ENCODE measurements around the gene IFITM5. TPM values are rescaled to one million over a fixed set of nuclear protein-coding genes. Genes with fewer than 3 reads are reported as not detected.

The IFITM5 gene
- total and polyA plus RNA-seq, 12 donors = not detected

- ATAC-seq (peak in 5 of 8 donors; percentile 11 to 34 (median 24)), DNase-seq (peak; percentile 58 to 79)
- Histone ChIP-seq H3K4me3 (peak overlapping the region in 1 of 10 donors; percentile 9), H3K27me3 (peaks cover 0 to 25% (median 6%) of the 10 kb centered on the region in 7 donors), H3K27ac (peak overlapping the region in 6 of 10 donors; percentile 15 to 97 (median 87)), H3K9me3 (no peaks in the 10 kb centered on the region), H3K36me3 (peaks cover 0 to 10% (median 0%) of the 10 kb centered on the region in 9 donors), H3K4me1 (peaks cover 5 to 51% (median 25%) of the 10 kb centered on the region in 9 donors)
- intact Hi-C loops (cut with DNase I) = loop anchor here in 5 of 10 donors (5.0 to 10.0 kb wide), 3 partner anchors 50 to 147 kb away; partner anchors contain the start of gene PTDSS2 (in 1 of the 5)
- WGBS, 2 donors = 33 to 36% methylated on average over 19 of the region's 19 CpGs
- TF ChIP-seq CTCF (IDR thresholded peaks at IDR 0.05) = peak; percentile 47 to 79 (median 67)
These were observed 5.9 kb upstream of the IFITM5 start for GRCh38 chr11:304915-305843.

GRCh38 chr11:304061-304506 is 4.8 kb upstream of the IFITM5 start:
- 76 to 79% methylated on average over 52 of the region's 52 CpGs for whole genome bisulfite sequencing, 2 donors
- H3K36me3 ChIP-seq = peaks cover 0 to under 1% (median 0%) of the 10 kb centered on the region in 9 donors
- H3K27me3 ChIP-seq = peaks cover 0 to 36% (median 17%) of the 10 kb centered on the region in 7 donors
- no peak overlapping the region for H3K4me3 ChIP-seq
- intact Hi-C loops (cut with DNase I) = loop anchor here in 4 of 10 donors (5.0 to 10.0 kb wide), 3 partner anchors 51 to 148 kb away; partner anchors contain the start of gene PTDSS2 (in 1 of the 4)
- ATAC-seq (no peak), DNase-seq (no peak)
- TF ChIP-seq CTCF (IDR thresholded peaks at IDR 0.05) = no peak
- H3K27ac ChIP-seq = no peak overlapping the region
- no peaks in the 10 kb centered on the region for H3K9me3 ChIP-seq
- peaks cover 5 to 46% (median 22%) of the 10 kb centered on the region in 9 donors for H3K4me1 ChIP-seq

- Histone ChIP-seq H3K27ac (no peak overlapping the region), H3K4me1 (peaks cover 5 to 50% (median 22%) of the 10 kb centered on the region in 9 donors), H3K9me3 (no peaks in the 10 kb centered on the region), H3K27me3 (peaks cover 0 to 43% (median 25%) of the 10 kb centered on the region in 7 donors), H3K36me3 (no peaks in the 10 kb centered on the region), H3K4me3 (no peak overlapping the region)
- ATAC-seq (no peak), DNase-seq (no peak)
- TF ChIP-seq CTCF (IDR thresholded peaks at IDR 0.05) = no peak
- 89 to 91% methylated on average over 12 of the region's 12 CpGs for WGBS, 2 donors
- intact Hi-C loops (cut with DNase I) = loop anchor here in 4 of 10 donors (5.0 to 10.0 kb wide), 3 partner anchors 51 to 149 kb away; partner anchors contain the start of gene PTDSS2 (in 1 of the 4)
These were observed 4.0 kb upstream of the IFITM5 start for GRCh38 chr11:303363-303762.
